ENCODE data around the gene NAB1.

DNA sequence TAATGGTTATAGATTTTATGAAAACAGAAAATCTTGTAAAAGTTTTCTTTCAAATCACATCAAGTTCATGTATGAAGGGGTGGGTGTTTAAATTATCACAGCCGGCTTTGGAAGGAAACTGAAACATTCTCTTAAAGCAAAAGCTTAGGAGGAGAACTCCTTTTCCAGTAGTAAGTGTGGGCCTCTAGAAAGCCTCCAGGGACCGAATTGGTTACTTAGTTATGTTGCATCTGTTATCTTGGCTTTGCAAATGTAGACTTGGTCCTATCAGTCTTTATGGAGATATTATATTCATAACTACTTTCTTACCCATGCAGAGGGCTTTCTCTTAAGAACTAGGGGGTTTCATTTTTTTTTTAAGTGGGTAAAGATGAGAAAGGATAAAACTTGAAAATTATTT, 7.4 kb downstream of the NAB1 start:
- TF ChIP-seq SP1 (IDR thresholded peaks at IDR 0.05) (no peak), L3MBTL2 (conservative IDR thresholded peaks at IDR 0.05) (no peak), ELF4 (IDR thresholded peaks at IDR 0.05) (no peak), BHLHE40 (IDR thresholded peaks at IDR 0.05; ENCODE audit: borderline replicate concordance) (no peak), HDGF (IDR thresholded peaks at IDR 0.05; ENCODE audit: borderline replicate concordance) (no peak), NFRKB (IDR thresholded peaks at IDR 0.05) (no peak), TARDBP (IDR thresholded peaks at IDR 0.05) (no peak), FOXK2 (IDR thresholded peaks at IDR 0.05) (no peak)

All from HEK293T (cell line).